ENCODE measurements around the gene GARIN5B.

Gene GARIN5B

DNA sequence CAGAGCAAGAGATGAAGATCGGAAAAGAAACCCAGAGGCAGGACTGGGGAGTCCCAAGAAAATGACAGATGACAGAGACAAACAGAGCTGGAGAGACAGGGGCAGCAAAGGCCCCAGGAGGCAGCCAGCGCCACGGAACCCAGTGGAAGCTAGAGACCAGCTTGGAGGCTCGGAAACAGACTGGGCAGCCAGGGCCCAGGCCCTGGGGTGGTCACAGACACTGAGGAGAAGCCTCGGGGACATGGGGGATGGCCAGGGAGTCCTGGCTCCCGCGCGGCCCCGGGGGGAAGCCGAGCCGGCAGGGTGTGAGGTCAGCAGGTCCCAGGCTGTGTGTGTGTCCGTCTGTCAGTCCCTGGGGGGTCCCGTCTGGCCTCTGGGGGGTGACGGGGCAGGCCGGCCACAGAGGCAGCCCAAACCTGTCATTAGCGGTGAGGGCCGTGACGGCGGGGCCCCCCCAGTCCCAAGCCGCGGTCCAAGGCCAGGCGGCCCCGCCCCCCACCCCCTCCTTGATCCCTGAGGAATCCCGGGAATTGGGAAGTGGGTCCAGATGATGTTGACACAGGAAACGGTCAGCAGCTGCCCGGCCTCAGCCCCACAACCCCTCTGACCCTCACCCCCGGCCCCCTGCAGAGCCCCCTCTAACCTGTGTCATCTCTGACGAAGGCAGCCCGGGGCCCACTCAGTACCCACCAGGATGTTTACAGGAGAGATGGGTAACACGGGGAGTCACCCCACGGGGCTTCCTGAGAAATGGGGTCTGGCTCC is 11.1 kb upstream of the GARIN5B start:
- peak; percentile 44 for DNase-seq (ENCODE audit: low spot score)
- TF ChIP-seq, protein P1, sequence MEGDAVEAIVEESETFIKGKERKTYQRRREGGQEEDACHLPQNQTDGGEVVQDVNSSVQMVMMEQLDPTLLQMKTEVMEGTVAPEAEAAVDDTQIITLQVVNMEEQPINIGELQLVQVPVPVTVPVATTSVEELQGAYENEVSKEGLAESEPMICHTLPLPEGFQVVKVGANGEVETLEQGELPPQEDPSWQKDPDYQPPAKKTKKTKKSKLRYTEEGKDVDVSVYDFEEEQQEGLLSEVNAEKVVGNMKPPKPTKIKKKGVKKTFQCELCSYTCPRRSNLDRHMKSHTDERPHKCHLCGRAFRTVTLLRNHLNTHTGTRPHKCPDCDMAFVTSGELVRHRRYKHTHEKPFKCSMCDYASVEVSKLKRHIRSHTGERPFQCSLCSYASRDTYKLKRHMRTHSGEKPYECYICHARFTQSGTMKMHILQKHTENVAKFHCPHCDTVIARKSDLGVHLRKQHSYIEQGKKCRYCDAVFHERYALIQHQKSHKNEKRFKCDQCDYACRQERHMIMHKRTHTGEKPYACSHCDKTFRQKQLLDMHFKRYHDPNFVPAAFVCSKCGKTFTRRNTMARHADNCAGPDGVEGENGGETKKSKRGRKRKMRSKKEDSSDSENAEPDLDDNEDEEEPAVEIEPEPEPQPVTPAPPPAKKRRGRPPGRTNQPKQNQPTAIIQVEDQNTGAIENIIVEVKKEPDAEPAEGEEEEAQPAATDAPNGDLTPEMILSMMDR (IDR thresholded peaks at IDR 0.05; ENCODE audit: borderline replicate concordance, control extremely low read depth, extremely low read depth, insufficient read depth, missing control alignments): no peak
- in situ Hi-C loops (cut with MboI; ENCODE audit: low sequenced_read_pairs, unreplicated experiment): no loop called here

DNA sequence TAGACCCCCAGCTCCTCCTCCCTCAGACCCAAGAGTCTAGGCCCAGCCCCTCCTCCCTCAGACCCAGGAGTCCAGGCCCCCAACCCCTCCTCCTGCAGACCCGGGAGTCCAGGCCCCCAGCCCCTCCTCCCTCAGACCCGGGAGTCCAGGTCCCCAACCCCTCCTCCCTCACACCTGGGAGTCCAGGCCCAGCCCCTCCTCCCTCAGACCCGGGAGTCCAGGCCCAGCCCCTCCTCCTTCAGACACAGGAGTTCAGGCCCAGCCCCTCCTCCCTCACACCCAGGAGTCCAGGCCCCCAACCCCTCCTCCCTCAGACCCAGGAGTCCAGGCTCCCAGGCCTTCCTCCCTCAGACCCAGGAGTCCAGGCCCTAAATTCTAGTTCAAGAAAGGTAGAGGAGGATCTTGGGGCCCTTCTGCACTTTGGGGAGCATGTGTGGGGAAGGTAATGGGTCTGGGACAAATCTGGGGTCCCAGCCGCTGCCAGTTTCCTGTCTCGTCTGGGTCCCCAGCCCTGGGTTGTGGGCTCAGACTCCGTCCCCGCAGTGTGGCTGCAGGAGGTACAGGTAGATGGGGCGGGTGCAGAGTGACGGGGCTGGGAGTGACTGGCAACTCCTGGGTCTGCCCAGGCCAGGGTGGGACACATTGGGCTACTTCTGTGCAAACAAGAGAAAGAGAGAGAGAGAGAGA is 10.4 kb upstream of the GARIN5B start:
- in situ Hi-C loops (cut with MboI; ENCODE audit: low sequenced_read_pairs, unreplicated experiment): no loop called here
- no peak for DNase-seq (ENCODE audit: low spot score)
- TF ChIP-seq, protein P1 (IDR thresholded peaks at IDR 0.05; ENCODE audit: borderline replicate concordance, control extremely low read depth, extremely low read depth, insufficient read depth, missing control alignments): no peak

DNA sequence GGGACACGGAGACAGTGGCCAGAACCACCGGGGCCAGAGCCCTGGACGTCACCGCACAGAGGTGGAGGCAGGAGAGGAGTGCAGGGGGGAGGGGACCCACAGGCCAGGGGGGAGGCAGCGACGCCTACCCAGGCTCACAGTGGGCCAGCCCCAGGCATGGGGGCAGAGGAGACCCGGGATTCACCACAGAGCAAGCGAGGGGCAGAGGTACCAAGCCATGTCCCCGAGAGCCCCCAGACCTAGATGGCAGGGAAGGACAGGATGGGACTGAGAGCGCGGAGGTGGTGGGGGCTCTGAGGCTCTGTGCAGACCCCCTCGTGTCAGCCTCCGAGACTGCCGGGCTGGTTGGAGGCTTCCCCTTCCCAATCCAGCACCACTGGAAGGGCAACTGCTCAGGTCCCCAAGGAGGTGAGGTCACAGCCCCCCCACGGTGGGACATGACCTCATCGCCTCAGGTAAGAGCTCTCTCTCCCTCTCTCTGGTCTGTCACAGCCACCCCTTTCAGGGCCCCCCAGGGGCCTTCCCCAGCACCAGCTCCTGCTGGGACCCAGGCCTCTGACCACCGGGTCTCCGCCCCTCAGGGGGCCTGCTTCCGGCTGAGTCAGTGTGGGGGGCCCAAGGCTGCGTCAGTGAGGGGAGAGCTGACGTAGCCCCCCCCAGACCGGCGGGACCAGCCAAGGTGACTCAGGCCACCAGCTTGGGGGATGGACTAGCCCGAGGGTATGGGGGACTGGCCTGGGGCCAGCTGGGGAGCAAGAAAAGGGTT is 9.4 kb upstream of the GARIN5B start:
- DNase-seq (ENCODE audit: low spot score): no peak
- TF ChIP-seq, protein P1 (IDR thresholded peaks at IDR 0.05; ENCODE audit: borderline replicate concordance, control extremely low read depth, extremely low read depth, insufficient read depth, missing control alignments): no peak

DNA sequence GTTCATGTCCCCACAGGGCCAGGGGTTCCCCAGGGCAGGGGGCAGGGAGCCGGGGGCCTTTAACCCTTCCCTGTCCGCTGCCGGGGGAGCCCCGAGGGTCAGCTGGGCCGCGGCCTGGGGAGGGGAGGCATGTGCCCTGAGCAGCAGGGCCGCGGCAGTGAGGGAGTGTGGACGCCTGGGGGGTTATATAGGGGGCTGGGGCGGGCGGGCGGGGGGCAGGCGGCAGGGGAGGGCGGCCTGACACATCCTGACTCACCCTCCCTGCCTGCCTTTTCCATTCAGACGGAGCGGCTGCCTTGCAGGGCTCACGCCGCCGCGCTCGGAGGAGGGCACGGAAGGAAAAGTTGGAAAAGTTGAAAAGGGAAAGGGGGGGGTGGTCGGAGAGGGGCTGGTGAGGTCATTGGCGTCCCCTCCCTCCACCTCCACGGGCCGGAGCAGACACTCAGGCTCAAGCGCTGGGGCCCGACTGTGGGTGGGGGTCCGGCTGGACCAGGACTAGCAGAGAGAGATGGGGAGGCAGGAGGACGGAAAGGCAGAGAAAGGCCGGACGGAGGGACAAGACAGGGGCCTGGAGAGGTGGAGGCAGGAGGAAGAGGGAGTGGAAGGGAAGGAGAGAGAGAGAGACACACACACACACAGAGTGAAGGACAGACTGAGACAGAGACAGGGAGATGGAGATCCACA is 7.4 kb upstream of the GARIN5B start, which contains the start of gene IL11:
IL11 (minus strand) TSS at position 159 of the 684 bp plus-strand sequence; CDS start at position 6, 153 bp downstream.
- in situ Hi-C loops (cut with MboI; ENCODE audit: low sequenced_read_pairs, unreplicated experiment): no loop called here
- no peak for DNase-seq (ENCODE audit: low spot score)
- TF ChIP-seq, protein P1 (IDR thresholded peaks at IDR 0.05; ENCODE audit: borderline replicate concordance, control extremely low read depth, extremely low read depth, insufficient read depth, missing control alignments): no peak

More for the DNA sequence above, 9.4 kb upstream of the GARIN5B start:
- in situ Hi-C loops (cut with MboI; ENCODE audit: low sequenced_read_pairs, unreplicated experiment): no loop called here

DNA sequence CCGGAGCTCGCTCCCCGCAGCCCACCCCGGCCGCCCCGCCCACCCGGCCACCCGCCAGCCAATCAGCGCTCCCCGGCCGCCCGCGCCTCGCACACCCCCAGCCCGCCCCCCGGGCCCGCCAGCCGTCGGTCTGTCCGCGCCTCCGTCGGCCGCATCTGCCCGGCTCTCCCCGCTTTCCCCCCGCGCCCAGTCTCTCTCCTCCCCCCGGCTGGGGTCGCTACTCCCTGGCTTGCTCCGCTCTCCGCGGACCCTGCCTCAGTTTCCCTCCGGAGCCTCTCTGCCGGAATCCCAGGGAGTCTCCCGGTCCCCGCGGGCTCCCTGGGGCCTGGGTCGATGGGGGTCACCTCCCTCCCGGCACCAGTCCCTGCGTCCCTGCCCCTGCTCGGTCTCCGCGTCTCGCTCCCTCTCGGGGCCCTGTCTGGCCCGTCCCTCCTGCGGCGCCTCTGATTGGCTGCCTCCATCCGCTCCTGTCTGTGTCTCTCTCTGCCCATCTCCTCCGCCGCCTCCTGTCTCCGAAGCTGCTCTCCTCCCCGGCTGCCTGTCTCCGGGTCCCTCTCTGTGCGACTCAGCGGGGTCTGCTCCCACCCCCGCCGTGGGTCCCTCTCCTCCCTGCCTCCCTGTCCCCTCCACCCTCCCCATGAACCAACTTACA is 6.7 kb upstream of the GARIN5B start:
- TF ChIP-seq, protein P1 (IDR thresholded peaks at IDR 0.05; ENCODE audit: borderline replicate concordance, control extremely low read depth, extremely low read depth, insufficient read depth, missing control alignments): no peak
- peak; percentile 71 for DNase-seq (ENCODE audit: low spot score)
- in situ Hi-C loops (cut with MboI; ENCODE audit: low sequenced_read_pairs, unreplicated experiment): no loop called here

Measured in GM13976 (cell line).